Lung microvascular endothelial cell (primary cell): ENCODE data around the gene COL27A1. TPM values are rescaled to one million over a fixed set of nuclear protein-coding genes. Genes with fewer than 3 reads are reported as not detected.
A peak's percentile ranks its signal among the peaks of the same experiment; 100 is the strongest.

Experiments used
- DNase-seq, 2 donors: peaks; one replicate each; pipeline versions ENCODE4 v3.0.0 to v3.0.0-alpha.2; 2010; ENCODE audit warnings: low read depth in 2 of 2
- total RNA-seq: library from RNA; depleted of rRNA; stranded (reverse); fragments of >200 nt; gene quantifications from 2 replicates; pipeline ENCODE4 v1.2.1, GENCODE V29; 2014

Gene COL27A1
- total RNA-seq, 1 donor from 2014 or later: 0.40 TPM

DNA sequence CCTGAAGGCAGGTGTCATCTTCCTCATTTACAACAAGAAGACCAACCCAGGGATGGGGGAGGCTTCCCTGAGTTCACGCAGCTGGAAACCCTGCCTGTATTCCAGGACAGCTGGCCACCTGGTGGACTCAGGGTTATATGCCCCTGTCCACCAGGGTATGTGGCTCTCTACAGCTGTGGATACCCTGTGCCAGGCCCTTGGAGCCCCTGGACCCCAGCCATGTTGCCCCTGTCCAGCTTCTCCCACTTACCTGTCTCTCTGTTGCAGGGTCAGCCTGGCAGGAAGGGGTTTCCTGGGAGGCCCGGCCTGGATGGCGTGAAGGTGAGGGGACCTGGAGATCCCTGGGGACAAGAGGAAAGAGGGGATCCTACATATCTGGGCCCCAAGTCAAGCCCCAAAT, 87.9 kb downstream of the COL27A1 start:
- no peak for DNase-seq

DNA sequence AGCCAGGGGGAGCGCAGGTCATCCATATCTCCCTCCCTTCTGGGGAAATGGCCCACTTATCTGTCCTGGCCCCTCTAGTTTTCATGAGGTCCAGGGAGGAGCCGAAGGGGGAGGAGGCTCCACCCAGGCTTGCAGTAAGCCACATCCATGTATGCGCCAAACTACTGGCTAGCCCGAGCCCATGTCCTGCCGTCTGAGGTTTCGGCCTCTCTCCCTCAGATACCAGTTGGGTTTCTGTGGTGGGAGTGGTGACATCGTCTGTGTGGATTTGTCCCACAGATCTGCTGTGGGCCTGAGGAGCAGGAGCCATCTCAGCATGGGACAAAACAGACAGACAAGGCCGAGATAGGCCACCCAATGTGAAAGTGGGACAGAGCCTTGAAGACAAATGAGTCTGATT, 89.2 kb downstream of the COL27A1 start:
- DNase-seq: no peak

DNA sequence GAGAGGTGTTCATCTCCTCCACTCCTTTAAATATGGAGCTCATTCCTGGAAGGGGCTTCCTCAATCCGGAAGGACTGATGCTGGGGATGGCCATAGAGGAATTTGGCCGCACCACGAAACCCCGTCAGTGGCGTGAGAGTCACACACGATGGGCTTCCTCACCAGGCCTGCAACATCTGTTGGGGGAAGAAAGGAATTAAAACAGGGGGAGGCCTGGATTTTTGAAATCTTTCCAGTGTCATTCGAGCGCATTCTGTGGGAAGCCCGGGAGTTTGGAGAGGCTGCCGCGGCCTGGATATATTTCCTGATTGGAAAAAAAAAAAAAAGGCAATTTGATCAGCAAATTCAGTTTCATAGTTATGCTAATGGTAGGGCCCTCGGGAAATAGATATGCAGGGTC, 91.2 kb downstream of the COL27A1 start:
- no peak for DNase-seq

DNA sequence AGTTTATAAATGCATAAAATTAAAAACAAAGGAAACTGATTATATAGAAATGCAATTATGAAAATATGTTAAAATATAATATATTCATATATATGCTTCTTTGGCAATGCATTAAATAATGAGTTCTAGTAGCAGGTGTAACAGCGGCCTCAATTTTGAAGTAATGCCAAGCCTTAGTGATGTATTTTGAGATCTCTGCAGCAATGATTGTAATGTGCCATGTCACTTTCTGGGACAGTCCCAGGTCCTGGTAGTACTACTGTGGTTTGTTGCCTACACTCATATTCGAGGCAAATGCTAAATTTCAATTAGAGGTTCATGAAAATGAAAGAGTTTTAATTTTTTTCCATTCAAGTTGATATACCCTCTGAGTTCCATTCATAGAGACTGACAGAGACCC, 91.7 kb downstream of the COL27A1 start:
- no peak for DNase-seq

DNA sequence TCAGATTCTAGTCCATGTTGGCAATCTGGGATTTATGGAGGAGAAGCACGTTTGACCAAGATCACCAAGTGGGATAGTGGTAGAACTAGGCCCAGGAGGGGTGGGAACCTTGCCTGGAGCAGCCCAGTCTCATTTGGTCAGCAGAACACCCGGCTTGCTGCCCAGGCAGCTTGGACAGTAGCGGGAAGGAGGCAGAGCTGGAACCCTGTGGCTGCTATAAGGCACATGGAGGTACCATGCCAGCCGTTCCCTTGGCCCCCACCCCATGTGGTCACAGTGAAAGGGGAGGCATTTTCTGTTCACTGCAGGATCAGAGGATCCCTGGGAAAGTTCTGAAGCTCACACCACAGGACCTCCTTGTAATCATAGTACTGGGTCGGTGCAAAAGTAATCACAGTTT, 92.2 kb downstream of the COL27A1 start:
- no peak for DNase-seq

DNA sequence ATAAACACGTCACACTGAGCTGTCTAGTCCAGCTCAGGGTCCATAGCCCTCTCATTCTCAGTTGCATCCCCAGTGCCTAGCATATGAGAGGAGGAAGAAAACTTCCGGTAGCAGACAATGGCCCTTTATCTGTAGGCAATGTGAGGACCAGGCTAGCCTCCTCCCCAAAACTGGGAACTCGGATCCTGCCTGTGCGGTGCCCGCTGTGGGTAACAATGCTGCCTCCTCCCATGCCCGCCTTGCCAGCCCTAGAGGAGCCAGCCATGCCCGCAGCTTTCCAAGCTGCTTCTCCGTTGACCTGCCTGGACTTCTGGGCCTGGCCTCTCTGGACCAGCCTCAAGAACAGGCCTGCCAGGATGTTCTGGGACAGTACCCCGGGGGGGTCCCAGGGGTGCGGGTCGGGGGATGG, 93.0 kb downstream of the COL27A1 start:
- no peak for DNase-seq

DNA sequence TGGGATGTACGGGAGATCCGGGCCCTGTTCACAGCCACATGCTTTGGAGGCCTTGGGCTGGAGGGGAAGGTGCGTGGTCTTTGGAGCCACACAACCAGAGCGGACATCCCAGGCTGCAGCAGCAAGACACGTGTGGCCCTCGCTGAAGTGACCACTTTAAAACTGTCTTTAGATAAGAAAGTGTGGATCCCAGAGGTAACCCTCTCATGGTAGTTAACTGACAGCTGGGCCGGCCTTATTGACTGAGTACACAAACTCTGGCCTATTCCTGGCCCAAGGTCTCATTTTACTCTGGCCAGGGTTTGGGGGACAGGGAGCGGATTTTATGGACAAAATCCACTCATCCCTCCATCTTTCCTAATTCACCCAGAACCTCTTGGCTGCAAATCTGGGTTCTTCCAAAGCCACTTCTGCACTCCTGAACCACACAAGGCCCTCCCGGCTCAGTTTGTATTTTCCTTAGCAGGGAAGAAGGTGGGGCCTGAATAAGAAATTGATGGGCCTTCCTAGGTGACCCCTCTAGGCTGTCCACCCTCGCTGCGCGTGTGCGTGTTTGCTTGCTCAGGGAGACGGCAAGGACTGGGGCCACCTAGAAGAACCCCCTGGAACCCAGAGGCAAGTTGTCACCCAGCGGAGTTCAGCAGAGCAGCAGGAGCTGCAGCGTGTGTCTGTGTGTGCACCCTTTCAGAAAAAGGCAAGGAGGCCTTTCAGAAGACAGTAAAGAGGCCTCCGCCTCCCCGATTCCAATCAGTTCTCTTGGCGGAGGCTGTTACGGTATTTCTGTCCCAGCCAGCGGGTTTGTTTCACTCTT, 94.3 kb downstream of the COL27A1 start:
- no peak for DNase-seq

DNA sequence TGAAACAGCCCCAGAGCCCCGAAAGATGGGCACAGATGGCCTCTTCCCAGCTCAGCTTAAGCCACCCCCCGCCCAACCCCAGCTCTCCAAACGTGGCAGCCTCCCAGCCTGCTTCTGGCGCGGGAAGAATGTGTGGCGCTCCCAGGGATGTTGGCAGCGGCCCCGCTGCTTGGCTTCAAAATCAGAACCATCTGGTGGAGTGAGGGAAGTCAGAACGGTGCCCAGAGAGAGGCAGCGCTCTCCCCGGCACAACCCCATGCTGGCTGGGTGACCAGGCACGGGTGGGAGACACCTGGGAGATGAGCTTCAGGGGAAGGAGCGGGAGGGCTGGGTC, 94.9 kb downstream of the COL27A1 start:
- DNase-seq: no peak

DNA sequence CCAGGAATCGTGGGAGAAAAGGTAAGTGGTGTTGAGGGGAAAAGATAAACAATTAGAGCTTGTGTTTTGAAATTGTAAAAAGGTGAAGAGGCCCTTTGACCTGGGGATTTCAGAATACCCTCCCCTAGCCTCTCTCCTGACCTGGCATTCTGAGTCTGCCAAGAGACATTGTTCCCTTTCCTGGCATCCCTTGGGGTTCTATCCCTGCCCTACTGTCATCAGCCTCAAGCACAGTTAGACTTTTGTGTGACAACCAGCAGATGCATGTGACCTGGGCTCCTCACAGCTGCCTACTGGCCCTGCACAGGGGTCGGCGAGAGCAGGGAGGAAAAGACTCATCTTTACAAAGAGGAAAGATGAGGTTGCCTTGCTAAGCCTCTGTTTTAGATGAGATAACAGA, 95.3 kb downstream of the COL27A1 start:
- DNase-seq: no peak

DNA sequence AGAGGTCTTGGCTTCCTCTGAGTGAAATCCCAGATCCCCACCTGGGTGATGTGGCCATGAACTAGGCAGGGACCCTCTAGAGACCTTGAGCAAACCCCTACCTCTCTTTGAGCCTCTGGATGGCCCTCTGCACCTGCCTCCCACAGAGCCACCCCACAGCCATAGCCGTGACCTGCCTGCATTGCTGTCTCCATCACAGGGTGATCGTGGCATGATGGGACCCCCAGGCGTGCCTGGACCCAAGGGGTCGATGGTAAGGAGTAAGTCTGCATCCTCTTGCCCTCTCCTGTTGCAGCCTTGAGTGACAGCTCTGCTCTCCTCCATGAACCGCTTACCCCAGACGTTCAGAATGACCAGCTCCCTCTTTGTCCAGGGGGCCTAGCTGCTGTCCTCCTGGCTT, 97.1 kb downstream of the COL27A1 start:
- no peak for DNase-seq

DNA sequence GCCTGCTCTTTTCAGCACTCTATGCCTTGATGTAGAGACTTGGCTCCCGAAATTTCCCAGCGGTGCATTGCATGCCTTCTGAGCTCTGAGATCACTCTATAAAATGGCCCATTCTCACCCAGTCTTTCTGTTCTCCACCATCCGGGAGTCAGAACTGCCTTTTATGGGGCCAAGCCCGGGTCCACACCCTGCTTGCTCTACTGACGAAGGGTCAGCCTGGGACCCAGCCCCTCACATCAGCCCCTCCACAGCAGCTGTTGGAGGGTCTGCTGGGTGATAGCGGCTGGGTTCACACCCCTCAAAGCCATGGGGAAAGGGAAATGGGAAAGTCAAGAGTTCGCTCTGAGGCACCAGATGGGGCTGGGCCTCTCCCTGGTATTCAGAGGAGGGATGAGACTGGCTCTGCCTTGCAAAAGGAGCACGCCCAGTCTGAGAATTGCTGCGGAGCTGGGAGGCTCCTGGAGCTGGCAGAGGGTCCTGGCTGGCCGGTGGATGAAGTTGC, 101.5 kb downstream of the COL27A1 start:
- no peak for DNase-seq

DNA sequence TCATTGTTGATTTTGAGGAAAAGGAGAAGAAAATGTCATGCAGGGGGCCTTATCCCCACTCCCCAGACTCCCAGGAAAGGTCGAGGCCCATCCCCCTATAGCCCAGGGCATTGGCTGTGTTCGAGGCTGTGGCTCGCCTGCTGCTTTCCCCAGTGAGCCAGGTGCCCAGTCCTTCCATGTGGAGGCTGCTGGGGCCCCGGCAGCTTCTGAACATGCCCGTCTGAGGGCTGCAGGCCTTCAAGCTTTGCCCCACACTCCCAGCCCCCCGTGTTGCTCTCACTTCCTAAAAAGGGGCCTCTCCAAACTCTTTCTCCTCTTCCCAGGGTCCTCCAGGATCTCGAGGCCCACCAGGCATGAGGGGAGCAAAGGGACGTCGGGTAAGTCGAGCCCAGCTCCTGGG, 102.9 kb downstream of the COL27A1 start:
- no peak for DNase-seq

DNA sequence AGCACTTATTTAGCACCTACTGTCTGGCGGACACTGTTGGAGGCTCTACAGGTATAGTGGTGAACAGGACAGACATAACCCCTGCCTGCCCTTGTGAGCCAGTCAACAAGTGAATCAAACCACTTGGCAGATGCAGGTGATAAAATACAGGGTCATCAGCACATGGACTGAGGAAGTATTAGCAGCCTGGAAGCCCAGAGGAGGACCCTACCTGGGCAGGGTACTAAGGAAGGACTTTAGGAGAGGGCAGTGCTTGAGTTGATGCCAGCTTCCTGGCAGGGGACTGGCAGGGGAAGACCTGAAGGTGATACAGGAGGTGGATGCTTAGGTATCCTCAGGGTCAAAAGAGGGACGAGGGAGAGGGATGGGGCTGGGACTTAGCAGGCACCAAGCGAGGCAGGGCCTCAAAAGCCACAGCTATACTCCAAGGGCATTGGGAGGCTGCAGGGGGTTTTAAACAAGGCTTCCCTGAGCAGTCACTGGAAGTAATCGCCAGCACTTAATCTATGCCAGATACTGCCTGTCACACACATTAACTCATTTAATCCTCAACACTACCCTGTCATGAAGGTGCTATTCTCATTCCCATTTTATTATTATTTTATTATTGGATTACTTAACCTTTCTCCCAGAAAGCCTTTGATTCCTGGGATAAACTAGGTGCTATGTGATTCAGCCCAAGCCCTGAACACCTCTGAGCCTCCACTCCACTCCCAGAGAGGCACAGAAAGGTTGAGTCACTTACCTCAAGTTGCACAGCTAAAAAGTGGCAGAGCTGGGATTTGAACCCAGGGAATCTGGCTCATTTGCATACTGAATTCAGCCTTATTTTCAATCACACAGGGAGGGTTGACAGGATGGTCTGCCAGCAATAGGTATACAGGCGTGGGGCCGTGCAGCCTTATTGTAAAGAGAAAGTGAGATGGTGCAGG, 103.8 kb downstream of the COL27A1 start:
- DNase-seq: no peak

DNA sequence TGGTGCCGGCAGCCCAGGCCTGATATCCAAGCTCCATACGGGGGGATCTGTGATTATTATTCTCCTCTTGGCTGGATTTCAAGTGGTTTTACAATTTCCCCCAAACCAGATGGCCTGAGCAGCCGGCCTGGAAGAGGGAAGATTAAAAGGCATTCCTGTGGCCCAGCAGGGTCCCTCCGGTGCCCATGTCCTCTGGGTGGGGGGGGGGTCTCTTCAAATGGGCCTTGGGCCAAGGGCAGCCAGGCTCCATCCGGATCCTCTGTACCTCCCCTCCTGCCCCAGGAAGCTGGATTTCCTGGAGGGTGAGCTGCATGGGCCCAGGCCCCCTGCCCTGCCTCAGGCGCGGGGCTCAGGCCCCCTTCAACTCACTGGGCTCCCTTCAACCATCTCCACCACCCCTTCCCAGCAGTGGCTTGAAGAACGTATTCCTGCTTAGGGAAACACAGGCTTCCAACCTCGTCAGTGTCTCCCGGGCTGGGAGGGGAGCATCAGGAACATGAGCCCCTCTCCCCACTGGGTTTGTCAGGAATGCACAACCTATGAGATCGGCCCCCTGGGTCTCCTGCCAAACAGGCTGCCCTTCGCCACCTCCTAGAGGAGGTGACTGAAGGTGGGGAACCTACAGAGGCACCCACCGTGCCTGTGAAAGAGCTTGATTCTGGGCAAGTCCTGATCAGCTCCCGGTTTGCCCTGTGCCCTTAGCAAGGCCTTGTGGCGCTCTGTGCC, 104.6 kb downstream of the COL27A1 start:
- DNase-seq: no peak

DNA sequence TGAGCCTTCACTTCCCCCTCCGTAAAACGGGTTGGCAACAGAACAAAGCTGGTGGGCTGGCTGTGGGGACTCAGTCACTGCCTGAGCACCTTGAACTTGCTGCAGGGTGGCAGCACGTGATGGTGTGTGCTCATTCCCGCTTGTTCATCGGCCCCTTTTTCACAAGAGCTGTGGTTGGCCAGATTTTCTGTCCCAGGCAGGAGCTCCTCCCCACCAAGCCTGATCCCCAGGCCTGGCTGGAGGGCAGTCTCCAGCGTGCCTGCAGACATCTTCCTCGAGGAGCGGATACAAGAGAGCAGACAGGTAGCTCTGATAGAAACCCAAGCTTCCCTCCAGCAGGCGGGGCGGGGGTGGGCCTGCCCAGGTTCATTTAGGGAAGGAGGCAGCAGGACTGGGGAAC, 105.7 kb downstream of the COL27A1 start:
- DNase-seq: no peak

DNA sequence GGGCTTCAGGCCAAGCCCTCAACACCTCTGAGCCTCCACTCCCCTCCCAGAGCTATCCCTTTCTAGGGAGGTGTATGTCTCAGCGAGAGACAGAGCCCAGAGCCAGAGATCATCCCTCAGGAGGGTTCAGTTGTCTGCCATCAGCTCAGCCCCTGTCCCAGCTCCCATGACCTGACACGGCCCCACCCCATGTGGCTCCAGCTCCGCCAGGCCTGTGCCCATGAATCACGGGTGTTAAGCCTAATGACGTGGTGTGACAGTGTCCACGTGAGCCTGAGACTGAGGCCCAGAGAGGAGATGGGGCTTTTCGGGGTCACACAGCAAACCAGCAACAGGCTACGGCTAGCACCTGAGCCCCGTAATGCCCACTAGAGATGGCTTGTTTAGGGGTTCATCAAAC, 106.7 kb downstream of the COL27A1 start:
- no peak for DNase-seq

DNA sequence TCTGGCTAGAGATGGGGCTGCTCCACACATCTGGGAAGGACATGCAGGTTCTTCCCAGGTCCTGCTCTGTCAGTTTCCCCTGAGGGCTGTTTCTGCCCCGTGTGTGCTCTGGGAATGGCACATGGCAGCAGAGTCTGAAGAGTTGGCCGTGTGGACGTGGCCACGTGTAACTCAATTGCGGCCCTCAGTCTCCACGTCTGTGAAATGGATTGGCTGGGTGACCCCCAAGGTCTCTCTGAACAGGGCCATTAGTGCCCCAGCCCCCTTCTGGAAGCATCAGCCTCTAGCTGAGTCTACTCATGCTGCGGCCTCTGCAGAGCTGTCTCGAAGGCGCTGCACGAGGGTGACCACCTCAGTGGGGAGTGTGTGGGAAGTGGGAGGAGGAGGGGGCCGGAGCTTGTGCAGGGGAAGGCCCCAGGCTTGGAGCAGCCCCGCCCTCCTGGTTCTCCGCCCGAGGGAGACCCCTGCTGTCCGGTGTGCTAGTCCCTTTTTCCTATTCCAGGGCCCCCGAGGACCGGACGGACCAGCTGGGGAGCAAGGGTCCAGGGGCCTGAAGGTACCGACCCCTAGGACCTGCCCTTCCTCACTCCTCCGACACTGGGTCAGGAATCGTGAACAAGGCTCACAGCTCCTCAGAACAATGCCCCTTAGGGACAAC, 108.6 kb downstream of the COL27A1 start:
- peak; percentile 35 to 50 for DNase-seq

DNA sequence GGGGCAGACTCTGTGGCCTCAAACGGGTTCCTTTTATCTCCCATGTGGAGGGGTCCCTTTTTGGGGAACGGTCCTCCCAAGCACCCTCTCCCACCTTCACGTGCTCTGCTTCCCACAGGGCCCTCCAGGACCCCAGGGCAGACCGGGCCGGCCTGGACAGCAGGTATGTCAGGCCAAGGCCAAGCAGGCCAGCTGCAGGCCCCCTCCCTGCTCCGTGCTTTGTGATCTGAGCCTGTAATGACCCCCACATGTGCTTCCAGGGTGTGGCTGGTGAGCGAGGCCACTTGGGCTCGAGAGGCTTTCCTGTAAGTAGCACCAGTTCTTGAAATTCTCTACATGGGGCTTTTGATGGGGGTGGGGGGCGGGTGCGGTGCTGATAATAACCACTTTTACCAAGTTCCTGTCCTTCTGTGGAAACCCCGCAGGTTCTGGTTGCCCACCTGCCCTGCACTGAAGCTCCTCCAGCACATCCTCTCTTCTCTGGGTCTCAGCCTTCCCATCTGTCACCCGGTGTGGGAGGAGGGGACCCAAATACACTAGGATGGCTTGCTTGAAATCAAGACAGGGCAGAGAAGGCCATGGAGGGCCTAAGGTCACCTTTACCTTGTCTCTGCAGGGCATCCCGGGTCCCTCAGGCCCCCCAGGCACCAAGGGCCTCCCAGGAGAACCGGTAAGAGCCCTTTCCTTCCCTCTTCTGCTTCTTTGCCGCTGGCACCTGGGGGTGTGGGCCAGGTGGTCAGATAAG, 109.6 kb downstream of the COL27A1 start:
- DNase-seq: no peak

DNA sequence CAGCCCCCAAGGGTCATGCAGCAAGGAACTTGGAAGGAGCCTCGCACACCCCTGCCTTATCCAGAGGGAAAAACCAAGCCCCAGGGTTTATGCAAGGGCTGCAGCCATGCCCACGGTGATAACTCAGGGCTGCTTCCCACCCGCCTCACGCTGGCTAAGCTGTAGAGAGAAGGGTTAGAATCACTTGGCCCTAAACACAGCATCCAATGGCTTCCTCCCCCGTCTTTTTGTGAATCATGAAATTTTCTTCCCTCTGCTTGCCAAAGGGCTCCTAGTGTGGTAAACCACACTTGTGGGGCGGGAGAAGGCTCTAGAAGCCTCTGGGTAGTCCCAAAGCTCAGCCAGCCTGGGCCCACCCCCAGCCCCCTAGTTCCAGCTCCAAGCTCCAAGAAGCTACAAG, 111.6 kb downstream of the COL27A1 start:
- DNase-seq: no peak

DNA sequence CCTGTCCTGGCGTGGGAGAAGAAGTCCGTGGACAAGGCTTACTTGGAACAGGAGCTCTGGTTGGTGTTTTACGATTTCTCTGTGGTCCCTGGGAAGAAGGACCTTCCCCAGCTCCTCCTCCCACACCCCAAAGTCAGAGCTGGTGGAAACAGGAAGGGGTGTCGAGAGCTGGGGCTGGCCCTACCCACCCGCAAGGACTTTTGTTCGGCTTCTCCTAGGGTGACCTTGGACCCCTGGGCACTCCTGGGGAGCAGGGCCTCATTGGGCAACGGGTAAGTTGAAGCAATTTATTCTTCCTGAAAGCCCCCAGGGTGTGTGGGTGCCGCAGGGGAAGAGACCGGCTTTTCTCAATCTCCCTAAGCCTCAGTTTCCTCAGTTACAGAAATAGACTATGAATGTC, 113.7 kb downstream of the COL27A1 start:
- DNase-seq: no peak
